ENCODE data around the gene ZNF580.

The ZNF580 gene

GRCh38 chr19:55598719-55599467 lies 41.9 kb upstream of the ZNF580 start:
- TF ChIP-seq EP300 (IDR thresholded peaks at IDR 0.05; ENCODE audit: borderline replicate concordance) (no peak), FOXM1 (IDR thresholded peaks at IDR 0.05; ENCODE audit: borderline replicate concordance, low read depth) (no peak), TAF1 (IDR thresholded peaks at IDR 0.05; ENCODE audit: low read depth) (peak; percentile 71; the same call in 1 of the 2 replicates), RAD21 (IDR thresholded peaks at IDR 0.05; ENCODE audit: low read depth) (no peak), YY1 (IDR thresholded peaks at IDR 0.05; ENCODE audit: low read depth) (no peak), USF1 (IDR thresholded peaks at IDR 0.05) (no peak)

GRCh38 chr19:55599468-55599841 lies 41.3 kb upstream of the ZNF580 start, which contains the start of gene FIZ1:
Gene FIZ1, minus strand, starts transcription at chr19:55599517. Its CDS starts 1,652 bp downstream, at chr19:55597865.
- peak; percentile 78 for TF ChIP-seq CREB1 (IDR thresholded peaks at IDR 0.05; ENCODE audit: low read depth)
- peak; percentile 55; the same call in 1 of the 2 replicates for TF ChIP-seq ZBTB7A (IDR thresholded peaks at IDR 0.05; ENCODE audit: low read depth)
- peak; percentile 83 for TF ChIP-seq EGR1 (IDR thresholded peaks at IDR 0.05)
- no peak for TF ChIP-seq TEAD4 (IDR thresholded peaks at IDR 0.05)
- TF ChIP-seq TCF12 (IDR thresholded peaks at IDR 0.05; ENCODE audit: low read depth): peak; percentile 71; the same call in 1 of the 2 replicates
- peak; percentile 14; the same call in 1 of the 2 replicates for TF ChIP-seq TAF1 (IDR thresholded peaks at IDR 0.05; ENCODE audit: low read depth)
- TF ChIP-seq NFIC (IDR thresholded peaks at IDR 0.05): peak; percentile 77
- peak; percentile 93; the same call in 1 of the 2 replicates for TF ChIP-seq YY1 (IDR thresholded peaks at IDR 0.05; ENCODE audit: low read depth)
- no peak for TF ChIP-seq MAX (IDR thresholded peaks at IDR 0.05)

GRCh38 chr19:55599842-55600661 lies 40.8 kb upstream of the ZNF580 start, which contains the start of gene ZNF524:
Gene ZNF524, plus strand, starts transcription at chr19:55600288. Its CDS starts 1,825 bp downstream, at chr19:55602113.
- TF ChIP-seq TAF1 (IDR thresholded peaks at IDR 0.05; ENCODE audit: low read depth): peak; percentile 55
- TF ChIP-seq CEBPB (IDR thresholded peaks at IDR 0.05): no peak
- TF ChIP-seq NFIC (IDR thresholded peaks at IDR 0.05): no peak
- TF ChIP-seq EGR1 (IDR thresholded peaks at IDR 0.05): peak; percentile 80
- no peak for TF ChIP-seq EP300 (IDR thresholded peaks at IDR 0.05; ENCODE audit: borderline replicate concordance)
- peak; percentile 90 for TF ChIP-seq ZBTB7A (IDR thresholded peaks at IDR 0.05; ENCODE audit: low read depth)
- TF ChIP-seq FOXM1 (IDR thresholded peaks at IDR 0.05; ENCODE audit: borderline replicate concordance, low read depth): no peak
- peak; percentile 48 for TF ChIP-seq MAX (IDR thresholded peaks at IDR 0.05)
- no peak for TF ChIP-seq RAD21 (IDR thresholded peaks at IDR 0.05; ENCODE audit: low read depth)
- TF ChIP-seq USF1 (IDR thresholded peaks at IDR 0.05): no peak
- 0 out of 2 replicates have a peak, but pooled peaks have one; percentile 24 for TF ChIP-seq TCF12 (IDR thresholded peaks at IDR 0.05; ENCODE audit: low read depth)
- no peak for TF ChIP-seq REST (IDR thresholded peaks at IDR 0.05; ENCODE audit: low read depth)
- no peak for TF ChIP-seq CREB1 (IDR thresholded peaks at IDR 0.05; ENCODE audit: low read depth)
- TF ChIP-seq YY1 (IDR thresholded peaks at IDR 0.05; ENCODE audit: low read depth): peak; percentile 97
- no peak for TF ChIP-seq TEAD4 (IDR thresholded peaks at IDR 0.05)

GRCh38 chr19:55600662-55601028 lies 40.2 kb upstream of the ZNF580 start:
- TF ChIP-seq REST (IDR thresholded peaks at IDR 0.05; ENCODE audit: low read depth) (no peak), NFIC (IDR thresholded peaks at IDR 0.05) (no peak), EGR1 (IDR thresholded peaks at IDR 0.05) (no peak), USF1 (IDR thresholded peaks at IDR 0.05) (no peak)

GRCh38 chr19:55601084-55601483 lies 39.7 kb upstream of the ZNF580 start:
- TF ChIP-seq CEBPB (IDR thresholded peaks at IDR 0.05): no peak
- TF ChIP-seq CREB1 (IDR thresholded peaks at IDR 0.05; ENCODE audit: low read depth): no peak
- TF ChIP-seq EGR1 (IDR thresholded peaks at IDR 0.05): no peak
- no peak for TF ChIP-seq TCF12 (IDR thresholded peaks at IDR 0.05; ENCODE audit: low read depth)
- no peak for TF ChIP-seq YY1 (IDR thresholded peaks at IDR 0.05; ENCODE audit: low read depth)
- TF ChIP-seq RAD21 (IDR thresholded peaks at IDR 0.05; ENCODE audit: low read depth): no peak
- no peak for TF ChIP-seq ZBTB7A (IDR thresholded peaks at IDR 0.05; ENCODE audit: low read depth)
- TF ChIP-seq FOXM1 (IDR thresholded peaks at IDR 0.05; ENCODE audit: borderline replicate concordance, low read depth): no peak

Data from Ishikawa (cell line).